ENCODE measurements around the gene GIT1. TPM values are rescaled to one million over a fixed set of nuclear protein-coding genes. Genes with fewer than 3 reads are reported as not detected.

GIT1 gene
- polyA plus RNA-seq, 1 of the 3 experiments (the other 2 are of a cell fraction): 42.9 TPM

- H2AFZ ChIP-seq (ENCODE audit: low read depth): peak overlapping the region; percentile 84; the same call in 1 of the 2 replicates
- peak; percentile 75 for DNase-seq
- peak overlapping the region; percentile 41; the same call in 1 of the 2 replicates for H3K9ac ChIP-seq
- H3K9me3 ChIP-seq: no peaks in the 10 kb centered on the region
- H3K79me2 ChIP-seq (ENCODE audit: insufficient read depth): peaks cover 43% of the 10 kb centered on the region
- peak overlapping the region; percentile 95 for H3K4me2 ChIP-seq
- peaks cover 30% of the 10 kb centered on the region for H4K20me1 ChIP-seq (ENCODE audit: insufficient read depth)
- ChIA-PET CTCF (interaction anchor here (0.6 to 5.0 kb wide), 30 partner anchors 9 to 883 kb away, joined by 3 to 123 read pairs (median 4); partner anchors contain the start of genes ABHD15, CORO6, SSH2 and TP53I13), POLR2A (interaction anchor here (0.8 to 1.8 kb wide), 7 partner anchors 9 to 153 kb away, joined by 3 to 4 read pairs (median 3); no protein-coding TSS in a partner anchor)
- H3K27me3 ChIP-seq (ENCODE audit: insufficient read depth): no peaks in the 10 kb centered on the region
- TF ChIP-seq IRF3 (IDR thresholded peaks at IDR 0.05; ENCODE audit: low read depth, low read length): no peak
- TF ChIP-seq RCOR1 (IDR thresholded peaks at IDR 0.05; ENCODE audit: low read length): no peak
- 0 out of 2 replicates have a peak, but pooled peaks have one; percentile 28 for TF ChIP-seq FOXM1 (IDR thresholded peaks at IDR 0.05; ENCODE audit: low read depth)
- TF ChIP-seq FOSL2 (IDR thresholded peaks at IDR 0.05; ENCODE audit: borderline replicate concordance, low read depth): peak; percentile 46; the same call in 1 of the 2 replicates
- TF ChIP-seq TEAD4 (IDR thresholded peaks at IDR 0.05; ENCODE audit: borderline replicate concordance, insufficient read depth): 0 out of 2 replicates have a peak, but pooled peaks have one; percentile 2
- no peak for TF ChIP-seq GATA2 (CRISPR knock-in tag; IDR thresholded peaks at IDR 0.05)
- TF ChIP-seq JUND (IDR thresholded peaks at IDR 0.05): no peak
- TF ChIP-seq ELF1 (IDR thresholded peaks at IDR 0.05): no peak
- TF ChIP-seq TAF1 (IDR thresholded peaks at IDR 0.05; ENCODE audit: borderline replicate concordance, low read depth, low read length): 0 out of 2 replicates have a peak, but pooled peaks have one; percentile 8
- no peak for TF ChIP-seq NRF1 (IDR thresholded peaks at IDR 0.05; ENCODE audit: low read depth, low read length)
- no peak for TF ChIP-seq RXRA (IDR thresholded peaks at IDR 0.05; ENCODE audit: borderline replicate concordance, low read depth)
- peak; percentile 90 for TF ChIP-seq MXI1 (IDR thresholded peaks at IDR 0.05; ENCODE audit: low read depth, low read length)
- TF ChIP-seq NFIC (IDR thresholded peaks at IDR 0.05; ENCODE audit: borderline replicate concordance): peak; percentile 15; the same call in 1 of the 2 replicates
- TF ChIP-seq MAX (IDR thresholded peaks at IDR 0.05; ENCODE audit: low read depth): peak; percentile 98
- TF ChIP-seq TCF12 (IDR thresholded peaks at IDR 0.05): peak; percentile 2
- WGBS (ENCODE audit: low lambda C conversion rate): under 1% methylated on average over 23 of the region's 31 CpGs
- peak overlapping the region; percentile 64 to 91 for H3K27ac ChIP-seq (ENCODE audit: low read depth in 2 of 2, low read length in 1 of 2)
- peak overlapping the region; percentile 56 to 91 for H3K4me3 ChIP-seq (ENCODE audit: low read depth in 2 of 2, low read length in 1 of 2)
- no peaks in the 10 kb centered on the region for H3K9me2 ChIP-seq
- peaks cover 41 to 68% of the 10 kb centered on the region in 2 experiments for H3K4me1 ChIP-seq (ENCODE audit: control insufficient read depth in 1 of 2, insufficient read depth in 2 of 2, low read depth in 1 of 2, low read length in 1 of 2)
- no peaks in the 10 kb centered on the region for H3K36me3 ChIP-seq (replicated peaks in 1 of 2; ENCODE audit: control insufficient read depth in 1 of 2, insufficient read depth in 2 of 2, low read length in 1 of 2)
- peaks cover 29% of the 10 kb centered on the region for H3F3A ChIP-seq (replicated peaks; ENCODE audit: insufficient read depth)
Observed at GRCh38 chr17:29591146-29591736, 1.8 kb upstream of the GIT1 start.
